Naive thymus-derived CD4-positive, alpha-beta T cell (primary cell): ENCODE results near the gene AMPD3. TPM values are rescaled to one million over a fixed set of nuclear protein-coding genes. Genes with fewer than 3 reads are reported as not detected.

ENCODE experiments used
- ATAC-seq: fragments of 150-1000 bp; cut with Tn5 transposase; 2 replicates; pipeline ENCODE4 v1.10.0; 2021; ENCODE audit warnings: mild to moderate bottlenecking, moderate library complexity
- CTCF ChIA-PET: fragments of 350-600 bp; sonication (Branson Sonifier 250); formaldehyde crosslinking; loops from one replicate; lab custom pipeline; 2021; ENCODE audit warnings: antibody characterized with exemption; lab: Charles Lee
- POLR2A ChIA-PET: fragments of 350-600 bp; sonication (Branson Sonifier 250); formaldehyde crosslinking; loops from one replicate; lab custom pipeline; 2021; ENCODE audit warnings: antibody characterized with exemption, inconsistent platforms; lab: Charles Lee
- DNase-seq, 9 donors: peaks; one replicate each; pipeline versions ENCODE4 v3.0.0 to v3.0.0-alpha.2; 2020 to 2022; ENCODE audit warnings: mixed read lengths in 1 of 9
- H3K27ac ChIP-seq: one replicate; pipeline ENCODE4 v1.7.0; 2013; ENCODE audit warnings: mild to moderate bottlenecking, low read depth, low read length, moderate library complexity
- H3K27me3 ChIP-seq, 2 donors: one replicate each; pipeline ENCODE4 v1.7.0; 2013; ENCODE audit warnings: low read length in 2 of 2, mild to moderate bottlenecking in 2 of 2, moderate library complexity in 2 of 2; ENCODE audit not compliant: control insufficient read depth in 2 of 2, insufficient read depth in 2 of 2
- H3K36me3 ChIP-seq, 3 experiments: 1 replicate in 2 of 3; 2 replicates in 1 of 3; pipeline ENCODE4 v1.7.0; 2013; ENCODE audit warnings: low read length in 3 of 3, mild to moderate bottlenecking in 3 of 3, moderate library complexity in 1 of 3; ENCODE audit not compliant: insufficient read depth in 3 of 3, control insufficient read depth in 2 of 3
- H3K4me1 ChIP-seq, 2 donors: one replicate each; pipeline ENCODE4 v1.7.0; 2013; ENCODE audit warnings: low read length in 2 of 2, mild to moderate bottlenecking in 2 of 2, moderate library complexity in 1 of 2; ENCODE audit not compliant: control insufficient read depth in 2 of 2, insufficient read depth in 2 of 2
- H3K4me3 ChIP-seq: 2 replicates; pipeline ENCODE4 v1.7.0; 2013; ENCODE audit warnings: mild to moderate bottlenecking, low read length
- H3K9me3 ChIP-seq, 3 experiments: 1 replicate in 2 of 3; 2 replicates in 1 of 3; pipeline ENCODE4 v1.7.0; 2013; ENCODE audit warnings: low read length in 3 of 3; ENCODE audit not compliant: control insufficient read depth in 2 of 3
- H3K27ac Mint-ChIP-seq, 9 donors: one replicate each; pipeline ENCODE4 v1.8.0; 2020 to 2022; ENCODE audit warnings: mixed read lengths in 9 of 9, mild to moderate bottlenecking in 8 of 9, moderate library complexity in 5 of 9, inconsistent platforms in 2 of 9
- H3K27me3 Mint-ChIP-seq, 5 donors: one replicate each; pipeline ENCODE4 v1.8.0; 2021 to 2022; ENCODE audit warnings: mixed read lengths in 5 of 5, mild to moderate bottlenecking in 1 of 5
- H3K36me3 Mint-ChIP-seq, 5 donors: one replicate each; pipeline ENCODE4 v1.8.0; 2020 to 2022; ENCODE audit warnings: mixed read lengths in 5 of 5, mild to moderate bottlenecking in 3 of 5, inconsistent platforms in 1 of 5
- H3K4me1 Mint-ChIP-seq, 7 donors: one replicate each; pipeline ENCODE4 v1.8.0; 2020 to 2022; ENCODE audit warnings: mixed read lengths in 7 of 7, mild to moderate bottlenecking in 3 of 7, inconsistent platforms in 1 of 7
- H3K4me3 Mint-ChIP-seq, 10 donors: one replicate each; pipeline ENCODE4 v1.8.0; 2020 to 2022; ENCODE audit warnings: mild to moderate bottlenecking in 10 of 10, mixed read lengths in 10 of 10, moderate library complexity in 6 of 10, inconsistent platforms in 2 of 10
- H3K9me3 Mint-ChIP-seq, 11 donors: one replicate each; pipeline ENCODE4 v1.8.0; 2020 to 2022; ENCODE audit warnings: mixed read lengths in 11 of 11, mild to moderate bottlenecking in 4 of 11, inconsistent platforms in 1 of 11, moderate library complexity in 1 of 11
- intact Hi-C, 2 donors: fragments of 100-400 bp; cut with micrococcal nuclease; formaldehyde crosslinking; loops; one replicate each; pipeline ENCODE4 v1.15.1; 2023
- polyA plus RNA-seq, 2 donors: library from polyadenylated mRNA; unstranded; fragments of 300-500 nt; fragmentation: Illumina TruSeq; gene quantifications; one replicate each; pipeline ENCODE4 v1.2.3, GENCODE V29; 2021
- total RNA-seq, 6 experiments: library from RNA in 5 of 6; stranded (reverse) in 5 of 6; gene quantifications; 1 replicate in 5 of 6; 2 replicates in 1 of 6; pipeline ENCODE4 v1.2.3 and lab custom pipeline; 2021 to 2026

Gene AMPD3
- total and polyA plus RNA-seq, 7 experiments from 2014 or later, result 12.9 to 35.1 (median 29.9) TPM

DNA sequence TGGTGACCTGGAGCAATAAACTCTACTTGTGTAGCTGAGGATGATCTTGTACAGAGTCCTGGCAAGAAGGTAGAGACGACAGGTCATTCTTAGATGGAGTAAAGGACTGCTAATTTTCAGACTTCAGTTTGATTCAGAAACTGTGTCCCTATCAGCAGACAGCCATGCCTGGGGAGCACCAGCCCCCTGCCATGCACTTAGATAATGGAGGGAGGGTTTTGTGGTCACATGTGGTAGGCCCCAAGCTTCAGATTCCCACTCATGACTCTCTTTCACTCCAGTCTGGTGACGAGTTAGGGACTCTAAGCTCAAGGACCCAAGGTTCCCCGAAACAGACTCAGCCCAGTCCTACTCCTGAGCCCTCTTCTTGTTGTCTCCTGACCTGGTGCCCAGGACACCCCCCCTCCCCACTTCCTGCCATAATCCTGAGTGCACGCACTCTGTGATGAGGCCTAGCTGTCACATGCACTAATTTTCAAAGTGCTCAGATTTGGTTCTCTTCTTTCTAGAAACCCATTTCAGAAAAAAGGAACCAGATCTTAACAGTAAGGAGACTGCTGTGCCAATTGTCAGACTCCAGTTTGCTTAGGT is 10.2 kb upstream of the AMPD3 start:
- H3K4me3 Mint-ChIP-seq, result peak overlapping the region in 3 of 10 donors; percentile 12 to 40 (median 20)
- peaks cover 20 to 68% (median 50%) of the 10 kb centered on the region in 7 donors for H3K4me1 Mint-ChIP-seq
- intact Hi-C loops, result loop anchor here in 1 of 2 donors (2.0 kb wide), 1 partner anchor 14 kb away; no protein-coding TSS in a partner anchor
- peak; percentile 80 for ATAC-seq
- ChIA-PET CTCF (interaction anchor here (1.1 kb wide), 1 partner anchor 11 kb away, joined by 4 read pairs; the partner anchor contains the start of gene AMPD3), POLR2A (interaction anchor here (0.5 to 3.2 kb wide), 2 partner anchors 11 to 367 kb away, joined by 4 to 22 read pairs; partner anchors contain the start of gene AMPD3)
- H3K27me3 ChIP-seq, result no peaks in the 10 kb centered on the region
- peak in 6 of 9 donors; percentile 33 to 49 (median 41) for DNase-seq
- peaks cover 6 to 25% of the 10 kb centered on the region in 2 donors for H3K4me1 ChIP-seq
- no peaks in the 10 kb centered on the region for H3K9me3 ChIP-seq
- no peak overlapping the region for H3K4me3 ChIP-seq
- no peaks in the 10 kb centered on the region for H3K36me3 Mint-ChIP-seq
- H3K36me3 ChIP-seq, result no peaks in the 10 kb centered on the region
- peak overlapping the region in 8 of 9 donors; percentile 40 to 86 (median 76) for H3K27ac Mint-ChIP-seq
- peaks cover 0 to 14% (median 0%) of the 10 kb centered on the region in 5 donors for H3K27me3 Mint-ChIP-seq
- peak overlapping the region; percentile 22 for H3K27ac ChIP-seq
- no peaks in the 10 kb centered on the region for H3K9me3 Mint-ChIP-seq

DNA sequence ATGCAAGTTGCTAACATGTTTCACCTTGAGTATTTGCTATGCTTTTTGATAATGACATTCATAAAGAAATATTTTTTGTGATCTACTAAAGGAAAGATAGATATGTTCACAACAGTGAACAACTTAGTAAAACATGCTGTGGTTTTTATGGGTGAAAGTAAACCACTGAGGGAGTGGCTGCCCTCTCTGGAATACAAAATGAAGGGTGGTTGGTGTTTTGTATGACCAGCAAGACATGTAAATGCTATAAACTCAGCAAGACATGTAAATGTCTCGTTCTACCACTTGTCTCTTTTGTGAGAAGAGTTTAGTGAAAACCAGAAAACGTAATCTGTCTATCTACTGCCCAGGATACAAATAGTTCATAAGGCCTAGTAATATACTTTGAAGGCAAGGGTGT is 7.6 kb upstream of the AMPD3 start:
- ChIA-PET POLR2A (no interaction called here), CTCF (interaction anchor here (0.6 to 2.3 kb wide), 2 partner anchors 8 to 34 kb away, joined by 3 to 13 read pairs; partner anchors contain the start of gene AMPD3)
- Mint-ChIP-seq H3K9me3 (peaks cover 0 to 2% (median 0%) of the 10 kb centered on the region in 11 donors), H3K4me1 (peaks cover 29 to 72% (median 57%) of the 10 kb centered on the region in 7 donors), H3K4me3 (no peak overlapping the region), H3K27ac (no peak overlapping the region), H3K36me3 (peaks cover 0 to 2% (median 0%) of the 10 kb centered on the region in 5 donors), H3K27me3 (peaks cover 0 to 19% (median 0%) of the 10 kb centered on the region in 5 donors)
- Histone ChIP-seq H3K27ac (no peak overlapping the region), H3K4me3 (no peak overlapping the region), H3K36me3 (no peaks in the 10 kb centered on the region), H3K27me3 (no peaks in the 10 kb centered on the region), H3K4me1 (peaks cover 18 to 36% of the 10 kb centered on the region in 2 donors), H3K9me3 (no peaks in the 10 kb centered on the region)
- intact Hi-C loops, result no loop called here
- no peak for DNase-seq
- ATAC-seq, result no peak

DNA sequence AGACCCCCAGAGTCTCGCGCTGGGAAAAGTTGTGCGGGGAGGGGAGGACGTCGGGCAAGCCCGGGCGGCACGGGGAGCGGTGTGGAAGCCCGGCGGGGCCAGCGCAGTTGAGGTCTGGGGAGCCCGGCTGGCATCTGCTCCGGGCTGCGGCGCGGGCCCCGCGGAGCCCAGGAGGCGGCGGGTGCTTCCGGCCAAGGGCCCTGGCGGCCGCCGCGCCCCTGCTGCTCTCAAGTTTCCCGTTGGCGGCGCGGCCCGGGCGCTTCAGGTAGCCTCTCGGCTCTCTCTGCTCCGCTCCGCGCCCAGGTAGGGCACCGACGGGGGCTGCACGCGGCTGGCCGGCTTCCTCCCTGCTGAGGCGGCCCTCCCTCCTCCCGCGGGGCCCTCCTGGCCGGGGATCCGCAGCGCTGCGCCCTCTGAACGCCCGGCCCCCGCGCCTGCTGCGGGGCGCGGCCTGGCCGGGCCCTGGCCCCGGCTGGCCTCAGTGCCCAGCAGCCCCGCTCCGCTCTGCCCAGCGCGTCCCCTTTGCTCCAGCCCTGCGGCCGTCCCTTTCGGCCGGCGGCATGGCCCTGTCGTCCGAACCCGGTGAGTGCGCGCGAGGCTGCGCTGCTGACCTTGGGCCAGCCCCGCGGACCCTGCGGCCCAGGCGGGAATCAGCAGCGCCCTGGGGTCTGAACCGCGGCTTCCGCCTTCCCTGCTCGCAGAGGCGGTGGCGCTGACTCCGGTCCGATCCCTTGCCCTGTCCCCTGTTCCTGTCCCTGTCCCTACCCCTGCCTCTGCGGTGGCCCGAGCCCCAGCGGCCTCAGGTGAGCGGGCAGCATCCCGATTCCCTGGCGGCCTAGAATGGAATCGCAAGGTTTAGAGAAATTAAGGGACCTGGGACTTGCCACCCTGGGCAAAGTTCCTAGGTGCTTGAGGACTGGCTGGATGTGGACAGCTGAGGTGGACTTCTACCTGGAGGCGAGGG is 4.3 kb upstream of the AMPD3 start:
- peaks cover 0 to 2% (median 0%) of the 10 kb centered on the region in 11 donors for H3K9me3 Mint-ChIP-seq
- ATAC-seq, result peak; percentile 66
- peaks cover 0 to 2% (median 0%) of the 10 kb centered on the region in 5 donors for H3K36me3 Mint-ChIP-seq
- peaks cover 0 to 23% (median 0%) of the 10 kb centered on the region in 5 donors for H3K27me3 Mint-ChIP-seq
- peaks cover 24 to 44% of the 10 kb centered on the region in 2 donors for H3K4me1 ChIP-seq
- H3K4me3 Mint-ChIP-seq, result peak overlapping the region; percentile 88 to 96 (median 92)
- no peaks in the 10 kb centered on the region for H3K27me3 ChIP-seq
- intact Hi-C loops, result loop anchor here (1.0 to 10.0 kb wide), 8 partner anchors 9 to 1766 kb away; partner anchors contain the start of genes CTR9 (in 1 of the 2), RNF141 (in 1 of the 2), RPL27A (in 1 of the 2) and TRIM66 (in 1 of the 2)
- H3K27ac ChIP-seq, result peak overlapping the region; percentile 84
- ChIA-PET POLR2A (interaction anchor here (0.5 to 1.2 kb wide), 7 partner anchors 8 to 90 kb away, joined by 3 to 8 read pairs (median 3); partner anchors contain the start of gene RNF141), CTCF (interaction anchor here (1.7 kb wide), 1 partner anchor 44 kb away, joined by 8 read pairs; no protein-coding TSS in a partner anchor)
- DNase-seq, result peak; percentile 34 to 66 (median 59)
- peak overlapping the region; percentile 63 for H3K4me3 ChIP-seq
- no peaks in the 10 kb centered on the region for H3K36me3 ChIP-seq
- no peaks in the 10 kb centered on the region for H3K9me3 ChIP-seq
- H3K27ac Mint-ChIP-seq, result peak overlapping the region; percentile 87 to 97 (median 95)
- H3K4me1 Mint-ChIP-seq, result peaks cover 43 to 75% (median 68%) of the 10 kb centered on the region in 7 donors

DNA sequence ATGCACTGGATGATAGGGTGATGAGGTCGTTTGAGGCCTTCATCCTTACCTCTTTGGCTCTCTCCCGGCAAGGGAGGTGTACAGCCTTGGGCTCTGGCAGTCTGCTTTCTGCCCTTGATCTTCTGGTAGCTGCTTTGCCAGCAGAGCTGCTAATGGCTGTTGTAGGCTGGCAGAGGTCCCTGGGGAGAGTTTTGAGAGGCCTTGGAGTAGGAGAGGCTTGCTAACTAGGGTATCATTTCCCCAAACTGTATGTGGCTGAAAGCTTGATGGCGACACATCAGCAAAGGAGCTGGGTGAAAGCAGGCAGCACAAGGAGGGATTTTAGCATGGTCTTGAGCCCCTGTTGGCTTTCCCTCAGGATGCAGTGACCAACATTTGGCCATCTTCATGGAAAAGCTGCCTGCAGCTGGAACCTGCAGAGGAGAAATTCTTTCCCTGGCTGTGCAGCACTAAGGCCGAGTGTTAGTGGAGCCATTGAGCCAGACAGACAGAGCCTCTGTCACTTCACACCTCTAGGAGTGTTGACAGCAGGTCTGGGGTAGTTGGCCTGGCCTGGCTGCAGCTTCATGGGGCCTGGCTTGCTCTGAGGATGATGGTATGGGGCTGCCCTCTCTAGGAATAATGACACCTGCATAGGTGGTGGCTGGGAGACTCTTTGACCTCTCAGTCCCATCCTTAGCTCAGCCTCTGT is 3.5 kb upstream of the AMPD3 start:
- Histone ChIP-seq H3K4me1 (peaks cover 30 to 44% of the 10 kb centered on the region in 2 donors), H3K27me3 (no peaks in the 10 kb centered on the region), H3K36me3 (no peaks in the 10 kb centered on the region), H3K4me3 (peak overlapping the region; percentile 63), H3K9me3 (no peaks in the 10 kb centered on the region), H3K27ac (peak overlapping the region; percentile 84)
- H3K4me1 Mint-ChIP-seq, result peaks cover 50 to 76% (median 71%) of the 10 kb centered on the region in 7 donors
- intact Hi-C loops, result loop anchor here (1.0 to 10.0 kb wide), 8 partner anchors 8 to 1767 kb away; partner anchors contain the start of genes CTR9 (in 1 of the 2), RNF141 (in 1 of the 2), RPL27A (in 1 of the 2) and TRIM66 (in 1 of the 2)
- H3K36me3 Mint-ChIP-seq, result peaks cover 0 to 8% (median 0%) of the 10 kb centered on the region in 5 donors
- no peak for ATAC-seq
- peak overlapping the region; percentile 83 to 95 (median 93) for H3K27ac Mint-ChIP-seq
- POLR2A ChIA-PET, result interaction anchor here (0.5 to 1.2 kb wide), 10 partner anchors 9 to 358 kb away, joined by 3 to 8 read pairs (median 3); no protein-coding TSS in a partner anchor
- peak in 1 of 9 donors; percentile 12 for DNase-seq
- H3K27me3 Mint-ChIP-seq, result peaks cover 0 to 21% (median 0%) of the 10 kb centered on the region in 5 donors
- peak overlapping the region; percentile 86 to 96 (median 90) for H3K4me3 Mint-ChIP-seq
- CTCF ChIA-PET, result interaction anchor here (1.3 to 1.7 kb wide), 3 partner anchors 10 to 45 kb away, joined by 3 to 8 read pairs (median 4); no protein-coding TSS in a partner anchor
- peaks cover 0 to 2% (median 0%) of the 10 kb centered on the region in 11 donors for H3K9me3 Mint-ChIP-seq

DNA sequence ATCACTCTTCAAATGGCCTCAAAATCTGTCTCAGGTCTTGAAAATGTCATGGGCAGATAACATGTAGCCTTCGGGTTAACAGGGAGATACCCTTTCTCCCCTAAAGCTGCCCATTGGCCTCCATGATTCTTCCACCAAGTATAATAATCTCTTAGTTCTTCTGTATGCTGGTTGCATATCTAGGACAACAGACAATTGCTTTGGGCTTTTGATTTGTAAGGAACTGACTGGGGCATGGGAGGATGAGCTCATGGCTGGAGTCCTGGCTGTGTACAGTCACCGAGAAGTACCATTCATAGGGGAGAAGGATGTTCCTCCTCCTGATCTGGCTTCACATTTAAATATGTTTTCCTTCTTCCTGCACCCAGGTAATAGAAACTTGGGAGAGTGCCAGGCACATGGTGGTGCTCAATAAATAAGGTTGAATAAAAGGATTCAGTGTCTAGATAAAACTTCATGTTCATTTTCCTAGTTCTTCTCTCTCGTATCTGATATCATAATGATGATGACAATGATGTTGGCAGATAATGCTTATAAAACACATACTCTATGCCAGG is 2.8 kb upstream of the AMPD3 start:
- CTCF ChIA-PET, result interaction anchor here (1.3 to 1.7 kb wide), 3 partner anchors 9 to 46 kb away, joined by 3 to 8 read pairs (median 4); no protein-coding TSS in a partner anchor
- Histone ChIP-seq H3K4me3 (no peak overlapping the region), H3K4me1 (peaks cover 37 to 51% of the 10 kb centered on the region in 2 donors), H3K27me3 (no peaks in the 10 kb centered on the region), H3K27ac (peak overlapping the region; percentile 84), H3K36me3 (no peaks in the 10 kb centered on the region), H3K9me3 (no peaks in the 10 kb centered on the region)
- POLR2A ChIA-PET, result interaction anchor here (0.6 to 1.2 kb wide), 6 partner anchors 22 to 481 kb away, joined by 3 to 8 read pairs (median 3); no protein-coding TSS in a partner anchor
- peak overlapping the region in 9 of 10 donors; percentile 86 to 96 (median 90) for H3K4me3 Mint-ChIP-seq
- H3K4me1 Mint-ChIP-seq, result peaks cover 56 to 83% (median 77%) of the 10 kb centered on the region in 7 donors
- no peak for DNase-seq
- H3K36me3 Mint-ChIP-seq, result peaks cover 0 to 12% (median 0%) of the 10 kb centered on the region in 5 donors
- ATAC-seq, result no peak
- peaks cover 0 to 2% (median 0%) of the 10 kb centered on the region in 11 donors for H3K9me3 Mint-ChIP-seq
- peak overlapping the region in 8 of 9 donors; percentile 91 to 95 (median 93) for H3K27ac Mint-ChIP-seq
- intact Hi-C loops, result loop anchor here (10.0 kb wide), 3 partner anchors 697 to 1767 kb away; partner anchors contain the start of genes RPL27A (in 1 of the 2) and TRIM66 (in 1 of the 2)
- peaks cover 0 to 21% (median 0%) of the 10 kb centered on the region in 5 donors for H3K27me3 Mint-ChIP-seq
